IMR-90 (cell line): ENCODE measurements around the gene SLC25A12. TPM values are rescaled to one million over a fixed set of nuclear protein-coding genes. Genes with fewer than 3 reads are reported as not detected.

Experiments
- ATAC-seq: fragments of 200-7000 bp; cut with Tn5 transposase; 2 replicates; pipeline ENCODE4 v1.9.1; 2020; ENCODE audit warnings: low read depth, mild to moderate bottlenecking, moderate library complexity
- BruUV-seq: library from RNA; stranded (reverse); fragments of 400-500 nt; replicated peaks from 2 replicates; lab custom pipeline; 2021; lab: Mats Ljungman, UMichigan
- CTCF ChIA-PET: fragments of 300-600 bp; formaldehyde crosslinking; extraction: SDS; loops from one replicate; lab custom pipeline; 2021; ENCODE audit warnings: antibody characterized with exemption; lab: Yijun Ruan, JAX
- POLR2A ChIA-PET: fragments of 300-600 bp; sonication (Branson Sonifier 250); formaldehyde crosslinking; loops from one replicate; lab custom pipeline; 2022; ENCODE audit warnings: antibody characterized with exemption; ENCODE audit not compliant: unreplicated experiment; lab: Charles Lee
- DNase-seq: peaks from one replicate; pipeline ENCODE4 v3.0.0; 2013
- H2AFZ ChIP-seq: replicated peaks from 2 replicates; pipeline ENCODE3; 2013; ENCODE audit warnings: low read length, mild to moderate bottlenecking; ENCODE audit not compliant: poor library complexity
- H2AK5ac ChIP-seq: 2 replicates; pipeline ENCODE4 v1.6.1; 2013; ENCODE audit warnings: low read depth, low read length, inconsistent platforms
- H2AK9ac ChIP-seq: replicated peaks from 2 replicates; pipeline ENCODE3; 2013; ENCODE audit warnings: mild to moderate bottlenecking, low read depth, low read length, moderate library complexity; ENCODE audit not compliant: poor library complexity
- H2BK120ac ChIP-seq: 2 replicates; pipeline ENCODE4 v1.6.1; 2013; ENCODE audit warnings: low read depth, low read length, inconsistent platforms
- H2BK15ac ChIP-seq: 3 replicates; pipeline ENCODE4 v1.6.1; 2013; ENCODE audit warnings: low read depth, low read length, inconsistent platforms
- H2BK20ac ChIP-seq: 2 replicates; pipeline ENCODE4 v1.6.1; 2013; ENCODE audit warnings: low read depth, mild to moderate bottlenecking, inconsistent platforms, low read length, moderate library complexity
- H2BK5ac ChIP-seq: 2 replicates; pipeline ENCODE4 v1.6.1; 2013; ENCODE audit warnings: mild to moderate bottlenecking, low read depth, low read length, inconsistent platforms; ENCODE audit not compliant: poor library complexity, severe bottlenecking
- H3K14ac ChIP-seq: replicated peaks from 2 replicates; pipeline ENCODE4 v1.6.1; 2013; ENCODE audit warnings: low read depth, low read length, inconsistent platforms
- H3K18ac ChIP-seq: 2 replicates; pipeline ENCODE4 v1.6.1; 2013; ENCODE audit warnings: low read depth, low read length, control low read depth
- H3K23ac ChIP-seq: 2 replicates; pipeline ENCODE4 v1.6.1; 2013; ENCODE audit warnings: low read depth, low read length, inconsistent platforms
- H3K27ac ChIP-seq: 2 replicates; pipeline ENCODE4 v1.5.1; 2013; ENCODE audit warnings: mild to moderate bottlenecking, control low read depth, low read length; ENCODE audit not compliant: insufficient read depth
- H3K27me3 ChIP-seq: 2 replicates; pipeline ENCODE4 v1.6.1; 2013; ENCODE audit warnings: low read length; ENCODE audit not compliant: control insufficient read depth, insufficient read depth
- H3K36me3 ChIP-seq: 2 replicates; pipeline ENCODE4 v1.6.1; 2013; ENCODE audit warnings: low read length, mixed read lengths; ENCODE audit not compliant: control insufficient read depth, insufficient read depth
- H3K4ac ChIP-seq: 2 replicates; pipeline ENCODE4 v1.6.1; 2013; ENCODE audit warnings: low read depth, low read length, inconsistent platforms
- H3K4me1 ChIP-seq: 2 replicates; pipeline ENCODE4 v1.6.1; 2013; ENCODE audit warnings: low read length, mixed read lengths; ENCODE audit not compliant: control insufficient read depth, insufficient read depth
- H3K4me2 ChIP-seq: 2 replicates; pipeline ENCODE4 v1.6.1; 2013; ENCODE audit warnings: low read depth, mild to moderate bottlenecking, control low read depth, low read length, moderate library complexity
- H3K4me3 ChIP-seq: 2 replicates; pipeline ENCODE4 v1.5.1; 2013; ENCODE audit warnings: low read depth, mild to moderate bottlenecking, control low read depth, low read length, moderate library complexity; ENCODE audit not compliant: insufficient read depth
- H3K56ac ChIP-seq: 2 replicates; pipeline ENCODE4 v1.6.1; 2013; ENCODE audit warnings: low read length, inconsistent platforms; ENCODE audit not compliant: insufficient read depth; ENCODE audit errors: extremely low read depth
- H3K79me1 ChIP-seq, 2 experiments: 2 replicates each; pipeline ENCODE4 v1.6.1; 2013; ENCODE audit warnings: low read length in 2 of 2, inconsistent platforms in 1 of 2, low read depth in 1 of 2
- H3K9ac ChIP-seq: 2 replicates; pipeline ENCODE4 v1.6.1; 2013; ENCODE audit warnings: low read depth, low read length, control low read depth
- H3K9me1 ChIP-seq: 2 replicates; pipeline ENCODE4 v1.6.1; 2013; ENCODE audit warnings: low read length, inconsistent platforms; ENCODE audit not compliant: insufficient read depth
- H3K9me3 ChIP-seq: 2 replicates; pipeline ENCODE4 v1.6.1; 2013; ENCODE audit warnings: low read length; ENCODE audit not compliant: control insufficient read depth, insufficient read depth
- H4K20me1 ChIP-seq: 2 replicates; pipeline ENCODE4 v1.6.1; 2013; ENCODE audit warnings: low read length, inconsistent platforms; ENCODE audit not compliant: insufficient read depth
- H4K5ac ChIP-seq: 2 replicates; pipeline ENCODE4 v1.6.1; 2013; ENCODE audit warnings: mild to moderate bottlenecking, low read depth, low read length, control low read depth
- H4K8ac ChIP-seq, 2 experiments: 2 replicates each; pipeline ENCODE4 v1.6.1; 2013; ENCODE audit warnings: low read depth in 2 of 2, low read length in 2 of 2, control low read depth in 1 of 2, inconsistent platforms in 1 of 2
- H4K91ac ChIP-seq: 2 replicates; pipeline ENCODE4 v1.6.1; 2013; ENCODE audit warnings: low read depth, low read length, inconsistent platforms; ENCODE audit not compliant: insufficient read depth
- BHLHE40 ChIP-seq: fragments of 150-350 bp; IDR thresholded peaks from 2 replicates; pipeline ENCODE4 v1.6.1; 2016; ENCODE audit warnings: mild to moderate bottlenecking, low read depth, low read length
- NFE2L2 ChIP-seq: fragments of 150-350 bp; IDR thresholded peaks from 2 replicates; pipeline ENCODE4 v1.6.1; 2016; ENCODE audit warnings: low read depth, mild to moderate bottlenecking, low read length
- RCOR1 ChIP-seq: IDR thresholded peaks from 2 replicates; pipeline ENCODE4 v1.6.1; 2012; ENCODE audit warnings: mild to moderate bottlenecking, low read length, improper control_type of control experiment; ENCODE audit not compliant: insufficient replicate concordance
- SMC3 ChIP-seq: fragments of 150-350 bp; IDR thresholded peaks from 2 replicates; pipeline ENCODE4 v1.6.1; 2016; ENCODE audit warnings: low read depth, mild to moderate bottlenecking, antibody characterized with exemption, low read length, moderate library complexity
- WGBS, 2 experiments: methylation state at CpG; one replicate each; pipeline versions ENCODE4 v1.1.5 to v1.1.7; 2013; ENCODE audit warnings: missing lambda C conversion rate in 2 of 2; ENCODE audit not compliant: insufficient read length in 1 of 2; ENCODE audit errors: extremely low coverage in 2 of 2; 5-methylcytosine and 5-hydroxymethylcytosine counted together
- dilution Hi-C: fragments of 300-500 bp; cut with HindIII; formaldehyde crosslinking; loops from one replicate; pipeline ENCODE4 v1.14.3; 2018; ENCODE audit warnings: low sequenced_read_pairs; ENCODE audit not compliant: unreplicated experiment
- in situ Hi-C: fragments of 300-500 bp; cut with MboI; formaldehyde crosslinking; loops from 3 replicates; pipeline ENCODE4 v1.14.3; 2019; ENCODE audit warnings: low sequenced_read_pairs, inconsistent platforms, mixed read lengths
- intact Hi-C: fragments of 100-400 bp; cut with micrococcal nuclease; formaldehyde crosslinking; loops from 2 replicates; pipeline ENCODE4 v1.10.0; 2022
- polyA plus RNA-seq, 3 experiments: library from polyadenylated mRNA; depleted of rRNA; stranded (reverse); fragments of >200 nt; gene quantifications; 2 replicates each; pipeline ENCODE4 v1.2.3, GENCODE V29; 2012; ENCODE audit warnings: low replicate concordance in 1 of 3
- total RNA-seq: library from RNA; depleted of rRNA; stranded (reverse); fragments of >200 nt; gene quantifications from 2 replicates; pipeline ENCODE4 v1.2.3, GENCODE V29; 2012

SLC25A12 gene
- total and polyA plus RNA-seq, 2 of the 4 experiments (the other 2 are of a cell fraction): 16.3 to 17.6 TPM

DNA sequence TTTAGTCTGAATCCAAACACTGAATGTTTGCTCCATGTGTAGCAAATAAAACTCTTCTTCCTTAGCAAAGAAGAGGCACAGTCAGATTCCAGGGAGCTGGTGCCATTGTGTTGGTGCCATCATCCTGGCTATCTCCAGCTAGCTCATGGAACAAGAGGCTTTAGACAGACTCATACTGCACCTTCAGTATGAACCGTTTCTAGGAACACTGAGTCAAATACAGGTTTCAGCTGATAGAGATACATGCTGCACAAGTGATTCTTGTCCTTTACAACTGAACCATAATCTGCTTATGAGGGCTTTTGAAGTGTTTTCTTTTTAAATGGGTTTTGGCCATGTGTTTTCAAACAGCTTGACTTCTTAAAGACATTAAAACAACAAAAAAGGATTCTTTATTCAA, 148.9 kb downstream of the SLC25A12 start:
- peaks cover 17 to 19% of the 10 kb centered on the region in 2 experiments for H3K79me1 ChIP-seq
- no peak overlapping the region for H3K14ac ChIP-seq
- H2AFZ ChIP-seq: no peak overlapping the region
- ChIA-PET POLR2A (no interaction called here), CTCF (no interaction called here)
- H3K4me2 ChIP-seq: no peak overlapping the region
- H4K8ac ChIP-seq: no peak overlapping the region
- H4K20me1 ChIP-seq: peaks cover 9% of the 10 kb centered on the region; the same call in 1 of the 2 replicates
- dilution Hi-C loops (no loop called here), in situ Hi-C loops (no loop called here), intact Hi-C loops (no loop called here)
- 0 out of 2 replicates have a peak, but pooled peaks cover 3% of the 10 kb centered on the region for H3K9me1 ChIP-seq
- no peak overlapping the region for H4K5ac ChIP-seq
- no peak overlapping the region for H3K23ac ChIP-seq
- no peak overlapping the region for H4K91ac ChIP-seq
- no peak overlapping the region for H3K56ac ChIP-seq
- peaks cover 1% of the 10 kb centered on the region; the same call in 1 of the 2 replicates for H3K4me1 ChIP-seq
- H3K4ac ChIP-seq: no peak overlapping the region
- no CpG with 5 or more reads among the region's 1 CpG for WGBS, 2 experiments
- peaks cover 28% of the 10 kb centered on the region for H3K36me3 ChIP-seq
- no peak overlapping the region for H3K9ac ChIP-seq
- ATAC-seq (no peak), DNase-seq (no peak)
- no peaks in the 10 kb centered on the region for H3K27me3 ChIP-seq
- H2AK5ac ChIP-seq: no peak overlapping the region
- no peak overlapping the region for H2BK20ac ChIP-seq
- H2BK120ac ChIP-seq: no peak overlapping the region
- no peak overlapping the region for H2AK9ac ChIP-seq
- BruUV-seq: no TSS peak
- no peak overlapping the region for H2BK15ac ChIP-seq
- no peak overlapping the region for H3K4me3 ChIP-seq
- H3K27ac ChIP-seq: no peak overlapping the region
- no peak for TF ChIP-seq NFE2L2
- no peak for TF ChIP-seq SMC3
- no peak for TF ChIP-seq BHLHE40
- TF ChIP-seq RCOR1: no peak
- no peak overlapping the region for H3K18ac ChIP-seq
- no peaks in the 10 kb centered on the region for H3K9me3 ChIP-seq
- H2BK5ac ChIP-seq: no peak overlapping the region
